SK-N-SH treated with all-trans-retinoic acid at 6 μM for 48 hours (cell line): ENCODE results near the gene VPS41.

ENCODE experiments used
- CSDC2 ChIP-seq: fragments of 250-450 bp; sonication (Bioruptor Pico); IDR thresholded peaks from 2 replicates; pipeline ENCODE4 v1.5.0; 2020; ENCODE audit warnings: mild to moderate bottlenecking, moderate library complexity
- PPARA ChIP-seq: fragments of 250-450 bp; sonication (Bioruptor Pico); IDR thresholded peaks from 2 replicates; pipeline ENCODE4 v1.5.0; 2020; ENCODE audit warnings: mild to moderate bottlenecking, borderline replicate concordance
- ZFP3 ChIP-seq: fragments of 250-450 bp; sonication (Bioruptor Pico); IDR thresholded peaks from 2 replicates; pipeline ENCODE4 v1.5.0; 2020; ENCODE audit warnings: mild to moderate bottlenecking, moderate library complexity
- TF ChIP-seq, protein P1 (sequence below): fragments of 250-450 bp; sonication (Bioruptor Pico); IDR thresholded peaks from 2 replicates; pipeline ENCODE4 v1.8.0; 2021; ENCODE audit warnings: low read depth, mild to moderate bottlenecking, moderate library complexity, borderline replicate concordance
- TF ChIP-seq, protein P2 (sequence below): fragments of 250-450 bp; sonication (Bioruptor Pico); IDR thresholded peaks from 2 replicates; pipeline ENCODE4 v1.5.1; 2020; ENCODE audit warnings: low read depth, mild to moderate bottlenecking, moderate library complexity
- TF ChIP-seq, protein P3 (sequence below): fragments of 250-450 bp; sonication (Bioruptor Pico); IDR thresholded peaks from 2 replicates; pipeline ENCODE4 v1.5.1; 2021; ENCODE audit warnings: mild to moderate bottlenecking, moderate library complexity

DNA sequence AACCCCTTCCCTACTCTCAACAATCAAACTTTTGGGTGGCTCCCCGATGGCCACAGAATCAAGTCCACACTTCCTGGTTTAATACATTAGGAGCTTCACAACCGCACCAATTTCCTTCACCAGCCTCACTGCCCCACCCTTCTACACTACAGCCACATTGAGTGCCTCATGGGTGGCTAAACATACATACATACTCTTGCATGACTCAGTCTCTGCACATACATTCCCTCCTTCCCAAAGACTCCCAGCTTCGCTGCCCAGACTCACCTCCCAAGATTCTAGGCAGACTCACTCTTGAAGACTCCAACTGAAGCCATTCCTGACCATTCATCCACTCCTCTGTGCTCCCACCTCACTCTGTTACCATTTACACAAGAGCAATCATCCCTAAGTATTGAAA, 15.9 kb downstream of the VPS41 start:
- TF ChIP-seq, protein P1, sequence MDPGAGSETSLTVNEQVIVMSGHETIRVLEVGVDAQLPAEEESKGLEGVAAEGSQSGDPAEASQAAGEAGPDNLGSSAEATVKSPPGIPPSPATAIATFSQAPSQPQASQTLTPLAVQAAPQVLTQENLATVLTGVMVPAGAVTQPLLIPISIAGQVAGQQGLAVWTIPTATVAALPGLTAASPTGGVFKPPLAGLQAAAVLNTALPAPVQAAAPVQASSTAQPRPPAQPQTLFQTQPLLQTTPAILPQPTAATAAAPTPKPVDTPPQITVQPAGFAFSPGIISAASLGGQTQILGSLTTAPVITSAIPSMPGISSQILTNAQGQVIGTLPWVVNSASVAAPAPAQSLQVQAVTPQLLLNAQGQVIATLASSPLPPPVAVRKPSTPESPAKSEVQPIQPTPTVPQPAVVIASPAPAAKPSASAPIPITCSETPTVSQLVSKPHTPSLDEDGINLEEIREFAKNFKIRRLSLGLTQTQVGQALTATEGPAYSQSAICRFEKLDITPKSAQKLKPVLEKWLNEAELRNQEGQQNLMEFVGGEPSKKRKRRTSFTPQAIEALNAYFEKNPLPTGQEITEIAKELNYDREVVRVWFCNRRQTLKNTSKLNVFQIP (CRISPR knock-in tag) = no peak
- TF ChIP-seq CSDC2 (no peak), PPARA (CRISPR knock-in tag) (no peak), ZFP3 (CRISPR knock-in tag) (no peak)
- TF ChIP-seq, protein P2, sequence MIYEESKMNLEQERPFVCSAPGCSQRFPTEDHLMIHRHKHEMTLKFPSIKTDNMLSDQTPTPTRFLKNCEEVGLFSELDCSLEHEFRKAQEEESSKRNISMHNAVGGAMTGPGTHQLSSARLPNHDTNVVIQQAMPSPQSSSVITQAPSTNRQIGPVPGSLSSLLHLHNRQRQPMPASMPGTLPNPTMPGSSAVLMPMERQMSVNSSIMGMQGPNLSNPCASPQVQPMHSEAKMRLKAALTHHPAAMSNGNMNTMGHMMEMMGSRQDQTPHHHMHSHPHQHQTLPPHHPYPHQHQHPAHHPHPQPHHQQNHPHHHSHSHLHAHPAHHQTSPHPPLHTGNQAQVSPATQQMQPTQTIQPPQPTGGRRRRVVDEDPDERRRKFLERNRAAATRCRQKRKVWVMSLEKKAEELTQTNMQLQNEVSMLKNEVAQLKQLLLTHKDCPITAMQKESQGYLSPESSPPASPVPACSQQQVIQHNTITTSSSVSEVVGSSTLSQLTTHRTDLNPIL (CRISPR knock-in tag) = no peak
- TF ChIP-seq, protein P3, sequence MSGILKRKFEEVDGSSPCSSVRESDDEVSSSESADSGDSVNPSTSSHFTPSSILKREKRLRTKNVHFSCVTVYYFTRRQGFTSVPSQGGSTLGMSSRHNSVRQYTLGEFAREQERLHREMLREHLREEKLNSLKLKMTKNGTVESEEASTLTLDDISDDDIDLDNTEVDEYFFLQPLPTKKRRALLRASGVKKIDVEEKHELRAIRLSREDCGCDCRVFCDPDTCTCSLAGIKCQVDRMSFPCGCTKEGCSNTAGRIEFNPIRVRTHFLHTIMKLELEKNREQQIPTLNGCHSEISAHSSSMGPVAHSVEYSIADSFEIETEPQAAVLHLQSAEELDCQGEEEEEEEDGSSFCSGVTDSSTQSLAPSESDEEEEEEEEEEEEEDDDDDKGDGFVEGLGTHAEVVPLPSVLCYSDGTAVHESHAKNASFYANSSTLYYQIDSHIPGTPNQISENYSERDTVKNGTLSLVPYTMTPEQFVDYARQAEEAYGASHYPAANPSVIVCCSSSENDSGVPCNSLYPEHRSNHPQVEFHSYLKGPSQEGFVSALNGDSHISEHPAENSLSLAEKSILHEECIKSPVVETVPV (CRISPR knock-in tag) = no peak
